A549 (cell line): ENCODE results near the gene SYMPK. TPM values are rescaled to one million over a fixed set of nuclear protein-coding genes. Genes with fewer than 3 reads are reported as not detected.
A peak's percentile ranks its signal among the peaks of the same experiment; 100 is the strongest.
"Not testable (repeated sequence)": the region's sequence is repeated elsewhere in the genome, so short reads cannot be mapped to it uniquely, and the experiment has no call there.

ENCODE experiments used
- ATAC-seq, 2 experiments: fragments of 200-7000 bp in 1 of 2; fragments of >200 bp in 1 of 2; cut with Nextera tagmentation in 1 of 2; cut with Tn5 transposase in 1 of 2; 3 replicates each; pipeline versions ENCODE4 v1.8.0 to v1.9.1; 2018 to 2020; ENCODE audit warnings: mild to moderate bottlenecking in 1 of 2, moderate library complexity in 1 of 2
- CTCF ChIA-PET: fragments of 300-600 bp; sonication (Branson Sonifier 250); formaldehyde crosslinking; extraction: SDS; loops from one replicate; lab custom pipeline; 2021; ENCODE audit warnings: antibody characterized with exemption, inconsistent platforms; lab: Yijun Ruan, JAX
- POLR2A ChIA-PET: fragments of 350-600 bp; formaldehyde crosslinking; extraction: SDS; loops from one replicate; lab custom pipeline; 2021; ENCODE audit warnings: antibody characterized with exemption, inconsistent platforms; lab: Yijun Ruan, JAX
- DNase-seq, 2 experiments: peaks; one replicate each; pipeline versions ENCODE4 v3.0.0 to v3.0.0-alpha.2; 2011 to 2016; ENCODE audit warnings: low read depth in 1 of 2, low spot score in 1 of 2
- FAIRE-seq: peaks from 2 replicates; lab custom pipeline; 2011; peaks lifted over from hg19 to GRCh38; lab: Jason Lieb, UNC
- H3K27ac ChIP-seq, 2 experiments: fragments of >200 bp; sonication (Bioruptor Twin); formaldehyde crosslinking; 3 replicates each; pipeline ENCODE4 v1.5.1; 2016 to 2017
- H3K4me1 ChIP-seq: fragments of >200 bp; sonication (Bioruptor Twin); formaldehyde crosslinking; 3 replicates; pipeline ENCODE4 v1.6.1; 2016
- H3K4me2 ChIP-seq: fragments of >200 bp; sonication (Bioruptor Twin); formaldehyde crosslinking; 3 replicates; pipeline ENCODE4 v1.6.1; 2016
- H3K4me3 ChIP-seq: fragments of >200 bp; sonication (Bioruptor Twin); formaldehyde crosslinking; 3 replicates; pipeline ENCODE4 v1.5.1; 2016
- H3K9me3 ChIP-seq: fragments of >200 bp; sonication (Bioruptor Twin); formaldehyde crosslinking; 3 replicates; pipeline ENCODE4 v1.6.1; 2016
- CHD2 ChIP-seq: fragments of 150-350 bp; IDR thresholded peaks from 2 replicates; pipeline ENCODE4 v1.6.1; 2014; ENCODE audit warnings: low read length; ENCODE audit not compliant: partially characterized antibody
- CTCF ChIP-seq: fragments of >200 bp; sonication (Bioruptor Twin); formaldehyde crosslinking; IDR thresholded peaks from 3 replicates; pipeline ENCODE4 v1.5.1; 2016
- EP300 ChIP-seq, 2 experiments: fragments of >200 bp; sonication (Bioruptor Twin); formaldehyde crosslinking; IDR thresholded peaks; 2 replicates in 1 of 2; 3 replicates in 1 of 2; pipeline ENCODE4 v1.6.1; 2016 to 2017
- FOSL2 ChIP-seq, 2 experiments: fragments of 450-650 bp in 1 of 2; fragments of >200 bp in 1 of 2; sonication (Bioruptor Twin) in 1 of 2; formaldehyde crosslinking; IDR thresholded peaks; 2 replicates each; pipeline versions ENCODE4 v1.5.0 to v1.6.1; 2016 to 2020; ENCODE audit warnings: mild to moderate bottlenecking in 1 of 2, moderate library complexity in 1 of 2
- HOXB5 ChIP-seq: fragments of 250-450 bp; sonication (Bioruptor Pico); IDR thresholded peaks from 2 replicates; pipeline ENCODE4 v1.5.0; 2020; ENCODE audit warnings: mild to moderate bottlenecking, moderate library complexity
- MAFK ChIP-seq: fragments of 450-650 bp; IDR thresholded peaks from 2 replicates; pipeline ENCODE4 v1.6.1; 2014; ENCODE audit not compliant: partially characterized antibody
- MAX ChIP-seq: IDR thresholded peaks from 2 replicates; pipeline ENCODE4 v1.6.1; 2012
- NPAS2 ChIP-seq: fragments of 250-450 bp; sonication (Bioruptor Pico); IDR thresholded peaks from 2 replicates; pipeline ENCODE4 v1.8.0; 2022; ENCODE audit warnings: mild to moderate bottlenecking, moderate library complexity, borderline replicate concordance
- PBX3 ChIP-seq: IDR thresholded peaks from 2 replicates; pipeline ENCODE4 v1.6.1; 2012
- PHF8 ChIP-seq: fragments of 200-600 bp; sonication (generic); IDR thresholded peaks from 2 replicates; pipeline ENCODE4 v1.6.1; 2016; ENCODE audit warnings: low read depth, mild to moderate bottlenecking, antibody characterized with exemption, moderate library complexity, borderline replicate concordance
- POLR2AphosphoS2 ChIP-seq: conservative IDR thresholded peaks from 2 replicates; pipeline ENCODE4 v1.6.1; 2012; ENCODE audit warnings: low read length, improper control_type of control experiment, inconsistent platforms
- RAD21 ChIP-seq, 2 experiments: fragments of >200 bp in 1 of 2; sonication (Bioruptor Twin) in 1 of 2; formaldehyde crosslinking in 1 of 2; IDR thresholded peaks in 1 of 2; conservative IDR thresholded peaks in 1 of 2; 2 replicates in 1 of 2; 3 replicates in 1 of 2; pipeline ENCODE4 v1.6.1; 2012 to 2018; ENCODE audit warnings: inconsistent platforms in 1 of 2
- SMC3 ChIP-seq: fragments of >200 bp; sonication (Bioruptor Twin); formaldehyde crosslinking; IDR thresholded peaks from 3 replicates; pipeline ENCODE4 v1.6.1; 2018; ENCODE audit warnings: inconsistent platforms
- ZNF302 ChIP-seq: fragments of 250-450 bp; sonication (Bioruptor Pico); IDR thresholded peaks from 2 replicates; pipeline ENCODE4 v1.9.0; 2021; ENCODE audit warnings: inconsistent platforms, mild to moderate bottlenecking, moderate library complexity
- ZSCAN20 ChIP-seq: fragments of 250-450 bp; sonication (Bioruptor Pico); IDR thresholded peaks from 2 replicates; pipeline ENCODE4 v1.8.0; 2022; ENCODE audit warnings: mild to moderate bottlenecking, moderate library complexity
- WGBS: methylation state at CpG from one replicate; pipeline ENCODE4 v1.1.6; 2017; ENCODE audit errors: missing lambda C conversion rate; 5-methylcytosine and 5-hydroxymethylcytosine counted together
- polyA plus RNA-seq, 4 experiments: library from polyadenylated mRNA; depleted of rRNA in 3 of 4; stranded (reverse); fragments of >200 nt; fragmentation: RNase III in 1 of 4; extraction: RNeasy Plus Mini Kit Qiagen cat#74134 plus additional on column Dnase treatment in 1 of 4; gene quantifications; 2 replicates in 3 of 4; 3 replicates in 1 of 4; pipeline ENCODE4 v1.2.3, GENCODE V29; 2011 to 2017

The SYMPK gene
- polyA plus RNA-seq, 2 of the 4 experiments (the other 2 are of a cell fraction): 61.9 to 105 TPM

DNA sequence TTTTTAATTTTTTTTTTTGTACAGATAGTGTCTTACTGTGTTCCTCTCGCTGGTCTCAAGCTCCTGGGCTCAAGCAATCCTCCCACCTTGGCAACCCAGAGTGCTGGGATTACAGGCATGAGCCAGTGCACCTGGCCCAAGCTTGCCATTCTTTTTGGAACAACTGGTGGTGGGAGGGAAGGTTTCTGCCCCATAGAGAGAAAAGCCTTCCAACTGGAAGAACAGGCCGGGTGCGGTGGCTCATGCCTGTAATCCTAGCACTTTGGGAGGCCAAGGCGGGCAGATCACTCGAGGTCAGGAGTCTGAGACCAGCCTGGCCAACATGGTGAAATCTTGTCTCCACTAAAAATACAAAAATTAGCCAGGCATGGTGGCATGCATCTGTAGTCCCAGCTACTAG lies 63.4 kb downstream of the SYMPK start:
- CTCF ChIA-PET: interaction anchor here (0.7 to 74.3 kb wide), 24 partner anchors 9 to 277 kb away, joined by 3 to 2204 read pairs (median 4); partner anchors contain the start of genes DMPK, DMWD, FBXO46 and FOXA3
- 84% methylated on average over 5 of the region's 5 CpGs for WGBS
- POLR2A ChIA-PET: interaction anchor here (0.9 to 2.6 kb wide), 5 partner anchors 17 to 64 kb away, joined by 3 to 23 read pairs (median 4); partner anchors contain the start of genes DMPK and SIX5
- Histone ChIP-seq H3K4me2 (peak overlapping the region; percentile 37; the same call in 2 of the 3 replicates), H3K4me1 (peaks cover 18% of the 10 kb centered on the region), H3K27ac (peak overlapping the region in 1 of 2 experiments; percentile 66; a peak in 2 of 6 replicates)
- H3K9me3 ChIP-seq, DNase-seq, FAIRE-seq, H3K4me3 ChIP-seq: not testable (repeated sequence)
- peak in 1 of 2 experiments; percentile 14; a peak in 3 of 6 replicates for ATAC-seq

DNA sequence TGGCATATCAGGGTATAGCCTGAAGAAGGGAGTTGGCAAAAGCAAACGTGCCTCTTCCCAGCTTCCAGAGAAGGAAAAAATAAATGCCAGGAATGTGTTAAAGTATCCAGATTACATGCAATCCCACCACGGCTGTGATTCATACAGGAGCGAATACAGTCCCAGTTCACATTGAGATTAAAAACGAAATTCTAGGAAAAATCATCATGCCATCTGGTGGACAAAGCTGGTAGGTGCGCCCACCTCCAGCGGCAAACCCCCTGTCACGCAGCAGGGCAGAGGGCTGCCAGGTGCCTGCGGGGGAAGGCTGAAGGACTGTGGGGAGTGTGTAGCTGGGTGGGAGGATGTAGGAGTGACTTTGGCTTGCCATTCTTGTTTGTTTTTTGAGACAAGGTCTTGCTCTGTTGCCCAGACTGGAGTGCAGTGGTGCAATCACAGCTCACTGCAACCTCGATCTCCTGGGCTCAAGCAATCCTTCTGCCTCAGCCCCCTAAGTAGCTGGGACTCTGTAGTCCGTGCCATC lies 63.9 kb downstream of the SYMPK start:
- no peaks in the 10 kb centered on the region for H3K9me3 ChIP-seq
- ChIA-PET CTCF (interaction anchor here (0.7 to 74.3 kb wide), 27 partner anchors 9 to 278 kb away, joined by 3 to 2204 read pairs (median 4); partner anchors contain the start of genes DMPK, DMWD, FBXO46 and FOXA3), POLR2A (interaction anchor here (0.9 to 2.6 kb wide), 5 partner anchors 17 to 64 kb away, joined by 3 to 23 read pairs (median 4); partner anchors contain the start of genes DMPK and SIX5)
- H3K4me3 ChIP-seq: no peak overlapping the region
- FAIRE-seq (peak; percentile 96), DNase-seq (peak; percentile 68 to 94), ATAC-seq (peak; percentile 85 to 94)
- peak overlapping the region in 1 of 2 experiments; percentile 66; a peak in 2 of 6 replicates for H3K27ac ChIP-seq
- TF ChIP-seq PHF8 (no peak), EP300 (IDR thresholded peaks at IDR 0.05) (no peak), POLR2AphosphoS2 (no peak), CTCF (peak; percentile 92), SMC3 (peak; percentile 91), ZNF302 (CRISPR knock-in tag) (no peak), HOXB5 (no peak), CHD2 (no peak), PBX3 (no peak), FOSL2 (IDR thresholded peaks at IDR 0.05) (no peak), FOSL2 (CRISPR knock-in tag; IDR thresholded peaks at IDR 0.05) (peak; percentile 40; the same call in 1 of the 2 replicates), MAX (0 out of 2 replicates have a peak, but pooled peaks have one; percentile 27), RAD21 (conservative IDR thresholded peaks at IDR 0.05 in 1 of 2, IDR thresholded peaks at IDR 0.05 in 1 of 2) (peak; percentile 79)
- 8% methylated on average over 10 of the region's 10 CpGs for WGBS
- H3K4me1 ChIP-seq: peaks cover 18% of the 10 kb centered on the region
- peak overlapping the region; percentile 37 for H3K4me2 ChIP-seq

- no peak overlapping the region for H3K27ac ChIP-seq
- H3K4me3 ChIP-seq: no peak overlapping the region
- ChIA-PET POLR2A (no interaction called here), CTCF (interaction anchor here (0.9 to 74.3 kb wide), 3 partner anchors 10 to 106 kb away, joined by 3 to 2204 read pairs (median 2204); partner anchors contain the start of genes DMPK, DMWD, RSPH6A and SIX5)
- ATAC-seq: no peak
- TF ChIP-seq NPAS2 (CRISPR knock-in tag) (no peak), ZSCAN20 (CRISPR knock-in tag) (no peak), MAFK (no peak), ZNF302 (CRISPR knock-in tag) (no peak)
- no peak for DNase-seq
- H3K4me2 ChIP-seq: no peak overlapping the region
- 80% methylated on average over 2 of the region's 2 CpGs for WGBS
- H3K4me1 ChIP-seq: peaks cover 28% of the 10 kb centered on the region
- H3K9me3 ChIP-seq: no peaks in the 10 kb centered on the region
- no peak for FAIRE-seq
These were observed 68.3 kb downstream of the SYMPK start for GRCh38 chr19:45794627-45795026.
